ENCODE results near the gene C1QTNF8. TPM values are rescaled to one million over a fixed set of nuclear protein-coding genes. Genes with fewer than 3 reads are reported as not detected.

C1QTNF8 gene
- total and polyA plus RNA-seq, 2 of the 13 experiments (the other 11 are each of a cell fraction or from before 2014, with no cell fraction given): 0.09 TPM; not detected in 1

DNA sequence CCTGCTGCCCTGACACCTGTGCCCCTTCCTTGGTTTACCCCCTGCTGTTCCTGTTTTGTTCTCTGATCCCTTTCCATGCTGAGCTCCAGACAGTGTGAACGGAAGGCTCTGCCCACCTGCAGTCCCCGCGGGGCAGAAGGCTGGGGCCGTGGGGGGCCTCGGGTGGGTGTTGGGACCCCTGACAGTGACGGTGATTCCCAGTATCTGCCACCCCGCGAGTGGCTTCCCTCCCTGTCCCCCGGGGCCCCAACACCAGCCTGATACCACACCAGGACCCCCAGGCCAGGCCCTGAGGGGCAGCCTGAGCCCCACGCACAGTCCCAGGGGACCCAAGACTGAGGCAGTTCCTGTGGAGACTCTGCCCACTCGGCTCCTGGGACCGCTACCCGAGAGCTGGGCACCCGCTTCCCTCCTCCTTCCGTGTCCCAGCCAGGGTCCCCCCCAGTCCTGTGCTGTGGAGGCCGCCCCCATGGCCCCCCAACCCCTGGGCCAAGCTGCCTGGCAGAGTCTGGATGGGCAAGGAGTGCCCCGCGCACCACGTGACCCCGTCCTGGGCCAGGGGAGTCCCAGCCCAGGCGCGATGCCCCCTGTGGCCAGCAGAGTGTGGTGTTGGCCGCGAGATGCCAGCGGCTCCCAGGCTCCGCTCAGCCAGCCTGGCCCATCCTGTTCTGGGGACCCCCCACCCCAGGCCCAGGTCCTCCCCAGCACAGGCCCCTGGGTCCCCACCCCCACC, 10.0 kb upstream of the C1QTNF8 start:
- H3K36me3 ChIP-seq (replicated peaks in 1 of 2; ENCODE audit: control insufficient read depth in 1 of 2, insufficient read depth in 2 of 2, low read length in 2 of 2): no peaks in the 10 kb centered on the region
- 4% methylated on average over 5 of the region's 26 CpGs for WGBS (ENCODE audit: low lambda C conversion rate)
- H3K4me2 ChIP-seq (ENCODE audit: low read depth, low read length): no peak overlapping the region
- H2AFZ ChIP-seq (ENCODE audit: low read length): no peak overlapping the region
- H3K9me3 ChIP-seq (ENCODE audit: low read length): no peaks in the 10 kb centered on the region
- ATAC-seq (peak; percentile 76), FAIRE-seq (no peak), DNase-seq (ENCODE audit: low spot score) (peak; percentile 39)
- intact Hi-C loops (cut with micrococcal nuclease; ENCODE audit: unreplicated experiment) (loop anchor here (1.0 kb wide), 1 partner anchor 88 kb away; no protein-coding TSS in a partner anchor), in situ Hi-C loops (cut with HindIII; ENCODE audit: extremely low pct_ligation_motif_present, low pct_unique_long_range_greater_than_20kb) (no loop called here)
- BruUV-seq (replicated peaks): no TSS peak
- H3K9ac ChIP-seq (ENCODE audit: insufficient read depth, low read depth, low read length): no peak overlapping the region
- no peak overlapping the region for H3K4me3 ChIP-seq (replicated peaks in 1 of 3; ENCODE audit: insufficient read depth in 1 of 3, low read depth in 2 of 3, low read length in 3 of 3)
- no peak overlapping the region for H3K27ac ChIP-seq (ENCODE audit: extremely low read length, insufficient read depth, low read length)
- H4K20me1 ChIP-seq (ENCODE audit: insufficient read depth, low read length): peaks cover 3% of the 10 kb centered on the region; the same call in 1 of the 2 replicates
- H3K4me1 ChIP-seq (ENCODE audit: insufficient read depth, low read length): no peaks in the 10 kb centered on the region
- H3K27me3 ChIP-seq (ENCODE audit: control insufficient read depth in 1 of 2, insufficient read depth in 2 of 2, low read length in 2 of 2): peaks cover 32 to 82% of the 10 kb centered on the region in 2 experiments
- ChIA-PET CTCF (ENCODE audit: low intra/inter-chr PET ratio, low total read pairs) (interaction anchor here (0.6 to 2.7 kb wide), 4 partner anchors 48 to 78 kb away, joined by 3 to 10 read pairs (median 5); no protein-coding TSS in a partner anchor), POLR2A (no interaction called here)
- no peaks in the 10 kb centered on the region for H3K79me2 ChIP-seq (ENCODE audit: insufficient read depth, low read length)
- TF ChIP-seq, protein P1, sequence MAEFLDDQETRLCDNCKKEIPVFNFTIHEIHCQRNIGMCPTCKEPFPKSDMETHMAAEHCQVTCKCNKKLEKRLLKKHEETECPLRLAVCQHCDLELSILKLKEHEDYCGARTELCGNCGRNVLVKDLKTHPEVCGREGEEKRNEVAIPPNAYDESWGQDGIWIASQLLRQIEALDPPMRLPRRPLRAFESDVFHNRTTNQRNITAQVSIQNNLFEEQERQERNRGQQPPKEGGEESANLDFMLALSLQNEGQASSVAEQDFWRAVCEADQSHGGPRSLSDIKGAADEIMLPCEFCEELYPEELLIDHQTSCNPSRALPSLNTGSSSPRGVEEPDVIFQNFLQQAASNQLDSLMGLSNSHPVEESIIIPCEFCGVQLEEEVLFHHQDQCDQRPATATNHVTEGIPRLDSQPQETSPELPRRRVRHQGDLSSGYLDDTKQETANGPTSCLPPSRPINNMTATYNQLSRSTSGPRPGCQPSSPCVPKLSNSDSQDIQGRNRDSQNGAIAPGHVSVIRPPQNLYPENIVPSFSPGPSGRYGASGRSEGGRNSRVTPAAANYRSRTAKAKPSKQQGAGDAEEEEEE (CRISPR knock-in tag; IDR thresholded peaks at IDR 0.05; ENCODE audit: borderline replicate concordance): no peak
- TF ChIP-seq ZNF20 (CRISPR knock-in tag; IDR thresholded peaks at IDR 0.05): no peak
- no peak for TF ChIP-seq ZKSCAN8 (CRISPR knock-in tag; IDR thresholded peaks at IDR 0.05; ENCODE audit: borderline replicate concordance)
- TF ChIP-seq SIN3A (IDR thresholded peaks at IDR 0.05; ENCODE audit: borderline replicate concordance, low read depth, low read length): no peak
- TF ChIP-seq RAD21 (CRISPR knock-in tag; IDR thresholded peaks at IDR 0.05): peak; percentile 94
- no peak for TF ChIP-seq TARDBP (CRISPR knock-in tag; IDR thresholded peaks at IDR 0.05)
- TF ChIP-seq, protein P2, sequence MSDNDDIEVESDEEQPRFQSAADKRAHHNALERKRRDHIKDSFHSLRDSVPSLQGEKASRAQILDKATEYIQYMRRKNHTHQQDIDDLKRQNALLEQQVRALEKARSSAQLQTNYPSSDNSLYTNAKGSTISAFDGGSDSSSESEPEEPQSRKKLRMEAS (IDR thresholded peaks at IDR 0.05): peak; percentile 50; the same call in 1 of the 2 replicates
- TF ChIP-seq, protein P3, sequence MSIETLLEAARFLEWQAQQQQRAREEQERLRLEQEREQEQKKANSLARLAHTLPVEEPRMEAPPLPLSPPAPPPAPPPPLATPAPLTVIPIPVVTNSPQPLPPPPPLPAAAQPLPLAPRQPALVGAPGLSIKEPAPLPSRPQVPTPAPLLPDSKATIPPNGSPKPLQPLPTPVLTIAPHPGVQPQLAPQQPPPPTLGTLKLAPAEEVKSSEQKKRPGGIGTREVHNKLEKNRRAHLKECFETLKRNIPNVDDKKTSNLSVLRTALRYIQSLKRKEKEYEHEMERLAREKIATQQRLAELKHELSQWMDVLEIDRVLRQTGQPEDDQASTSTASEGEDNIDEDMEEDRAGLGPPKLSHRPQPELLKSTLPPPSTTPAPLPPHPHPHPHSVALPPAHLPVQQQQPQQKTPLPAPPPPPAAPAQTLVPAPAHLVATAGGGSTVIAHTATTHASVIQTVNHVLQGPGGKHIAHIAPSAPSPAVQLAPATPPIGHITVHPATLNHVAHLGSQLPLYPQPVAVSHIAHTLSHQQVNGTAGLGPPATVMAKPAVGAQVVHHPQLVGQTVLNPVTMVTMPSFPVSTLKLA (IDR thresholded peaks at IDR 0.05): no peak
- no peak for TF ChIP-seq ZNF737 (CRISPR knock-in tag; IDR thresholded peaks at IDR 0.05; ENCODE audit: borderline replicate concordance)
- peak; percentile 36 for TF ChIP-seq TEAD3 (CRISPR knock-in tag; optimal IDR thresholded peaks at IDR 0.05; ENCODE audit: borderline replicate concordance)
- peak; percentile 47; the same call in 1 of the 2 replicates for TF ChIP-seq RXRA (CRISPR knock-in tag; IDR thresholded peaks at IDR 0.05)
